Brain pericyte (primary cell): ENCODE results near the gene TUSC2.

Source experiments
- DNase-seq: peaks from one replicate; pipeline ENCODE4 v3.0.0-alpha.2; 2012; ENCODE audit warnings: low read depth, low spot score

Gene TUSC2

GRCh38 chr3:50354850-50355249 is 26.8 kb upstream of the TUSC2 start:
- no peak for DNase-seq

GRCh38 chr3:50354186-50354764 is 26.3 kb upstream of the TUSC2 start:
- DNase-seq, result no peak

GRCh38 chr3:50353245-50354004 is 25.4 kb upstream of the TUSC2 start:
- DNase-seq, result no peak

- DNase-seq, result no peak
Observed at GRCh38 chr3:50352781-50353180, 24.8 kb upstream of the TUSC2 start.

GRCh38 chr3:50351323-50351697 is 23.3 kb upstream of the TUSC2 start:
- no peak for DNase-seq

- DNase-seq, result peak; percentile 83
Observed at GRCh38 chr3:50350527-50351322, 22.7 kb upstream of the TUSC2 start, which contains the start of the genes CYB561D2 and NPRL2. Gene CYB561D2, plus strand, starts transcription at chr3:50350862. Its CDS starts 572 bp downstream, at chr3:50351434. Gene NPRL2, minus strand, starts transcription at chr3:50350775. Its CDS starts 123 bp downstream, at chr3:50350652.

GRCh38 chr3:50350213-50350526 is 22.1 kb upstream of the TUSC2 start:
- DNase-seq, result no peak

GRCh38 chr3:50347187-50347813 is 19.3 kb upstream of the TUSC2 start:
- DNase-seq, result no peak

GRCh38 chr3:50345586-50346234 is 17.7 kb upstream of the TUSC2 start, which contains the start of gene ZMYND10:
Gene ZMYND10, minus strand, starts transcription at chr3:50345732. Its CDS starts 153 bp downstream, at chr3:50345579.
- DNase-seq, result no peak

GRCh38 chr3:50345008-50345407 is 17.0 kb upstream of the TUSC2 start:
- DNase-seq, result no peak

GRCh38 chr3:50342813-50343633 is 15.0 kb upstream of the TUSC2 start:
- DNase-seq, result no peak

GRCh38 chr3:50341996-50342650 is 14.1 kb upstream of the TUSC2 start:
- no peak for DNase-seq

GRCh38 chr3:50341537-50341936 is 13.5 kb upstream of the TUSC2 start:
- DNase-seq, result no peak

- DNase-seq, result no peak
Observed at GRCh38 chr3:50340448-50341329, 12.7 kb upstream of the TUSC2 start, which contains the start of gene RASSF1. Gene RASSF1, minus strand, starts transcription at chr3:50340836. Its CDS starts 31 bp downstream, at chr3:50340805.

- no peak for DNase-seq
Observed at GRCh38 chr3:50340147-50340447, 12.1 kb upstream of the TUSC2 start.

GRCh38 chr3:50339485-50340146 is 11.6 kb upstream of the TUSC2 start:
- no peak for DNase-seq

GRCh38 chr3:50338965-50339364 is 10.9 kb upstream of the TUSC2 start:
- no peak for DNase-seq

GRCh38 chr3:50337175-50337861 is 9.3 kb upstream of the TUSC2 start:
- peak; percentile 97 for DNase-seq
